HG03439 (cell line): ENCODE data around the gene RTTN.
"Not testable (repeated sequence)": the region's sequence is repeated elsewhere in the genome, so short reads cannot be mapped to it uniquely, and the experiment has no call there.

Experiments
- ATAC-seq: cut with Tn5 transposase; IDR thresholded peaks from one replicate; pipeline ENCODE4 v1.9.1; 2021; ENCODE audit warnings: mild to moderate bottlenecking, moderate library complexity; ENCODE audit not compliant: unreplicated experiment

Gene RTTN

DNA sequence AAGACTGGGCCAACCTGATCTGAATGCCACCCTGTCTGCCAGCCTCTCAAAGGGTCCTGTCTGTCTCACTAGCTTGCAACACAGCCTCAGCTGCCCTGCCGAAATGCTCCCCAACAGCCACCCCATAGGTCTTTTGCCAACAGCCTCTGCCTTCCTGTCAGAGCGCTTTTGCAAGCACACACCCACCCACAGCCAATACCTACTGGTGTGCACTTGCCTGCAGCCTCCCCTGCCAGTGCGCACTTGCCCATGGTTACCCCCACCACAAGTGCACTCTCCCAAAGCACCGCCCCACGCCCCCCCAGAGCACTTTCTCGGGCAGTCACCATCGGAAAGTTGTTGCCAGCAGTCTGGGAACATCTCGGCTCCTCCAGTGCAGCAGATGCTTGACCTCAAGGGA, 48.6 kb downstream of the RTTN start:
- no peak for ATAC-seq

DNA sequence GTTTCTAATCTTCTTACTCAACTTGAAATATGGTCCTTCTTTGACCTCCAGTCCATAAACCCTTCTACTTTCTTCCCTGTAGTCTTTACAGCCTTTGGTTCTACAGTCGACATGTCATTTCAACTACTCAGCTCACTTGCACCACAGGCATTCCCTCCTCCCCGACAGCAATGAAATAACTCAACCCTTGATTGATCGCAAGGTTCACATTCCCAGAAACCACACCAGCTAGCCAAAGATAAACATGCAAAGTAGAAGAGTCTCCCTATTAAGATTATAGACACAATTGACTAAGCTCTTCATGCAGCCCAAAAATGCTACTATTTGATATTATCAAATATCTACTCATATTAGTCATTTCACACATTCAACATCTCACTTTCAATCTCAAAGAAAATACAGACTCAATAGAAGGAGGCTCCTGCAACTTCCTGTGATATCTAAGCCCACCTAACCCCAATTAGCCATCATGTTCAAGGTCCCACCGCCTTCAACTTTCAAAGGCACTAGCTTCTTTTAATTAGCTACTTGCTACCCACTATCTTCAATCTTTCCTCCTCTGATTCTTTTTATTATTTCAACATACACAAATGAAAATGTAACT, 50.8 kb downstream of the RTTN start:
- ATAC-seq, result no peak

DNA sequence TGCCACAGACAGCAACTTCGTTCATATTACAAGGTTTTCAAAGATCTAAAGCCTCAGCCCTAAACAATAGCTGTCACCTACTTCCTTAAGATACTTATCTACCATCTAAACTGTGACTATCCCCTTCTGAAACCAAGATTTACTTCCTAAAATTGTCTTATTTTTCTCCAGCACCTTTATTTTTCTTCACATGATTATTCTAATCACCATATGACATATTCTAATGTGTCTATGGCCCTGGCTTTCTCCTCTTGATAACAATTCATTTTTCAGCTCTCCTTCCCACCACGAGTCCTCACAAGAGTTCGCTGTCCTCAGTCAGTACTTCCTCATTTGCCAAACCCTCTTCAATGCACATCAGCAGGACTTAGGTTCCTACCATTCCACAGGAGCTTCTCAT, 53.9 kb downstream of the RTTN start:
- ATAC-seq, result no peak

DNA sequence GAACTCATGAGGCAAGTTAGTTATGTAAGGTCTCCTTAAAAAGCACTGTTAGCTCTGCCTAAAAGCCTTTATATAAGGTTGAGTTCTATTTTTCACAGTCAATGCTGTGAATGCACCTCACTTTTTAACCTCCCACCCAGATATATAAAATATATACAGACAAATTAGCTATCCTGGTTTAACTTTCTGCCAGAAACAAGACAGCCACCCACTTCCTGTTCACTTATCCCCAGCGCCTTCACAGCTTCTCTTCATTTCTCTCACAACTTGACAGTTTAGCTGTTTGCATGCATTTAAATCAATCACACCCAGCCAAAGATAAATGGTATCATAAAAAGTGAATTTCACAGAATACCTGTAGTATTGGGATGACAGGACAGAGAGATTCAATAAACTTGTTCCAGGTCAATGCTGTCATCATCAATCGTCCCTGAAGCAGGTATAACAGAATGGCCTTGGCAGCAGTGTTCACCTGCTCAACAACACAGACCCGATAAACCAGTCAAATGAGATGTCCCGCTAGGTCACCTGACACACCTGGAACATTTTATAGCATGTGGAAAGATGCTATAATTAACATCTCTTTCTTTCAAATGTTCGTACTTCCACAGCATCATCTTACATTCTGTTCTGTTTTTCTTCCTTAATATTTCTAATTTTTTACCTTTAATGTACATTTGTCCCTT, 55.7 kb downstream of the RTTN start:
- ATAC-seq, result no peak

DNA sequence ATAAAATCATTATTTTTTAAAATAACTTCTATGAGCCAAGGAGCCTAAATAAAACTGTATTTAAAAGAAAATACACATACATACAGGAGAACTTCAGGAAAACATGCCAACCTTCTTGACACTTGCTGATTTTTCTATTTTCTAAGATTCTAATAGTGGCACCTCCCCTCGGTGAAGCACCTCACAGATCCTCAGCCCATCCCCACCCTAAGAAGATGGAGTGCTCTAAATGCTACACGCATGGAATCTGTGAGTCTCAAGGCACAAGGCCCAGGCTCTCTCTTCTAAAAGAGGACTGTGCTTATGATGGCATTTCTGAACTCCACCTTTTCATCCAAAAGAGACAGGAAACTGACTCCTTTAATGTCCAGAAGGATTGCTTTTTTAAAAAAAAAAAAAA, 56.3 kb downstream of the RTTN start:
- no peak for ATAC-seq

DNA sequence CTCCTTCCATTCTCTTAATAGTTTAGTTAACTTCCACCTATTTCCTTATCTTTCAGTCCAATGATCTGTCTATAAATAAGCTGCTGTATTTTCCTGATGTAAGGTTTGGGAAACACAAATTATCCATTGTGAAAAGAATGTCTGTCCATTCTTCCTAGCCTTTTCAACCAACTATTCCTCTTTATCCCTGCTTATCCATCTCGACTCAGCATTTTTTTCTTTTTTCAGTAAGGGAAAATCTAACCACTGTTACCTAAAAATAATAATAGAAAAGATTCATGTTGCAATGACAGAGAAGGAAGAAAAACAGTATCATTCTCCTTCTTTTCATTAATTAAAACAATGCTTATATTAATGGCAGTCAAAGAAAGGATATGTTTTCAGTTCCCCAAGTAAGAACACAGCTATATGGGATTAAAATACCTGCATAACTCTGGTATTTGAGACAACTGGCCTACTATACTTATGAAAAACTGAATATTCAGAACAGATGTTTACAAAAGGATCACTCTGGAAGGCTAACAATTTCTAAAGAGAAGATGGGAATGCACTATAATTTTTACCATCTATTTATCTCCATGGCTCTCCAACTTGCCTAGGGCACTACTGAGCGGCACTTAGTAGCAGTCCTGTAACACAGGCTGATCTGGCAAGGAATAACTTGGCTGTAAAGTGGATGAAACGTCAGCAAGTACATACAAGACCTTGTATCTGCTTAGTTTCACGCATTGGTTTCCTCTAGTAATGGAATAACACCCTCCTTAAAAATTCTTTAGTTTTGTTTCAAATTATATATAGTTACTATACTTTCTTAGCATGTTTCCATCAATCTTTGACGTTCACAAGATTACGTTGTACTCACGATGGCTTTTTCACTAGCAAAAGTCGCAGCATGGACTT, 57.2 kb downstream of the RTTN start:
- ATAC-seq, result no peak

DNA sequence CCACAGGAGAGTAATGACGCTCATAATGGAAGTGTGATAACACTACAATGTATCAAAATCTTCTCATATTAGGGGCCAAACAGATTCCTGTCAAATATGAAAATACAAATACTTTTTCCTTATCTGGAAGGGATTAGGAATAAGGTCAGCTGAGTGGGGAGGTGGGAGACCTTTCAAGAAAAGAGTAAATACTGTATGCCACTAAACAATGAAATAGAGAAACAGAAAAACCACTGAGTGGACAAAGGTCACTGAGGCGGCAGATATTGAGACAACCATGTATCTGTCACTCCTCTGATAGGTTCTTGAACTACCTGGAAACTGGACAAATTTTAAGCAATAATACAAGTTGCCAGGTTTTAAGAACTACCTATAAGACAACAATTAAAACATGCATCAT, 59.3 kb downstream of the RTTN start:
- no peak for ATAC-seq

DNA sequence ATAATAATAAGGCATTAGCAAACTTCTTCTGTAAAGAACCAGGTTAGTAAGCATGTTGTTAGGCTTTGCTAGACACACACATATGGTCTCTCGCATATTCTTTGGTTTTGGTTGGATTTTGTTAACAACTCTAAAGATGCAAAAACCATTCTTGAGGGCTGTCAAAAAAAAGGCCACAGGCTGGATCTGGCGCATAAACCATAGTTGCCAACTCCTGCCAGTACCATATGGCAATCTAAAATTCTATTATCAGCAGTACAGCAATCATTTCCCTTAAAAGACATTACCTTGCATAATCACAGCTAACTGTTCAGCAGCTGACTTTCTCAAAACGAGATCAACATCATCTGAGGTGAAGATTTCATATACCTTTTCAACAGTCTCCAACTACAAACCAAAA, 63.5 kb downstream of the RTTN start:
- no peak for ATAC-seq

DNA sequence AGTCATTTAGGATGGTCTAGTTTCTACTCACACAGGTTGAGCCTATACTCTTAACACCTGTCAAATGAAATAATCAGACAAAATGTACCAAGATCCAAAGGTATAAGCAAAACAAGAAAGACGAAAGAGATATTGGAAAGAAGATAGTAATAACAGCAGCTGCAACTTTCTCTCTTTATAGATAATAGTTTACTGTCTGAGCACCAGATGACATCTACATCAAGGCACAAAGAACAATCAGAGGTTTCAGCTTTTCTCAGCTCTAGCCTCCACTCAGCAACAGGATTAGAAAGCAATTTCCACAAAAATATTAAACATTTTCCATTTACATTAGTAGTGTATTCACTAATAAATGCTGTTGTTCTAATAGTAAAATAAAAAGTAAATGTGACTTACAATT, 66.3 kb downstream of the RTTN start:
- ATAC-seq, result no peak

DNA sequence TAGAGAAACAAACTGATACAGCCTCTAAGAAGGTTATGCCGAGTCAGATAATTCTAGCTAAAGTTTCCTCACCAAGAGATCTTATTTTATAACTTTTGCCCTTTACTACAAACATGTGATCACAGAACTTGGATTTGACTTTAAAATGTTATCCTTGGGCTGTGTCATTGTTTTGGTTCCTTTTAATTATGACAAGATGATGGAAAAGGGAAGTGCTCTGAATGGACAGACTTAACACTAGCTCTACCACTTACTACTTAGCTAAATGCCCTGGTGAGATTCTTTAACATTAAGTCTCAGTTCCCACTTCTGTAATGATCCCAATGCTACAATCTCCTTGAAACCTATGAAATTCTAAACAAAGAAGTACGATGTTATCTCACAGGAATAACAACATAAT, 69.9 kb downstream of the RTTN start:
- no peak for ATAC-seq

DNA sequence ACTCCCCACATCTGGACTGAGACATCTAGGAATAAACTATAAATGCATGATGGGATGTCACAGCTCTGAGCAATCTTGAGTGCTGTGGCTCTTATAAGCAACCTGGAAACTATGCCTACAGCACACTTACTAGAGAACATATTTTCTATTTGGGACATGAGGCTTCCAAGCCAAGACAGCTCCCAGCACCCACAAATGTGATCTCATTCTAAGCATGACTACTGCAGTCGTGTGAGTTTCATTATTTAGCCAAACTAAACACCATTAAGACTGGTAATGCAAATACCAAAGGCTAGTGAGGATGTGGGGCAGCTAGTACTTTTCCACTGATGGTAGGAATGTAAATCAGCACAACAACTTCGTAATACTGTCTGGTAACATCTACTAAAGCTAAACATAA, 72.5 kb downstream of the RTTN start:
- ATAC-seq, result no peak

DNA sequence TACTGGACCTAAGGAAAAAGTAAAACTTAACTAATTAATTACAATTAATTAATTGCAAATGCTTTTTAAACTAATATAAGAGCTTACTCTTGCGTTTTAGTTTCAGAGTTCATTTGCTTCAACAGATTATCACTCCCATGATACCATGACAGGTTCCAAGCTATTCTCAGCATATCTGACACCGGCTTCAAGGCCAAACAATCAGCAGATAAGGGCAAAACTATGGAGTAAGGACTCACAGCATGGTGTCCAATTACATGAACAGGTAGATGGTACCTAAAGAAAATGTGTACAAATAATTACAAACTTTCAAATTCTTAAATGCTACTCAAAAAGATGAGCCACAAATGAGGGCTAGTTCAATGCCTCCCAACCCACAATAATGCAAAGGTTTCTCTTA, 77.2 kb downstream of the RTTN start:
- ATAC-seq, result no peak

DNA sequence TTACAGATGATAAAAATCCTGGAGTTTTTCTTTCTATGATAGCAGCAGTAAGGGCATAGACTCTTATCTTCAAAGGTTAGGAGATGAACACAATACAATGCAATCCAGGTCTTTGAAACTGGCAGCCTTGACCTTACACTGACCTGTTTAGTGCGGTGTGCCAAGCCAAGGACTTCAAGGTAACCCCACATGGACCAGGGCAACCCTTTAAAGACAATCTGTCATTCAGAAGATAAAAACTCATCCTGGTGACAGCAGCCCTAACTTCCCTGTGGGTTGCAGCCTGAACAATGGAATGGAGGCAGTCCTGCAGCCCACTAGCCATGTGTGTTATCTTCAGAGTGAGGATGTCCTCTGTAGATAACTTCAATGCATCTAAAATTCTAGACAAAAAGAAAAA, 78.1 kb downstream of the RTTN start:
- ATAC-seq, result no peak

DNA sequence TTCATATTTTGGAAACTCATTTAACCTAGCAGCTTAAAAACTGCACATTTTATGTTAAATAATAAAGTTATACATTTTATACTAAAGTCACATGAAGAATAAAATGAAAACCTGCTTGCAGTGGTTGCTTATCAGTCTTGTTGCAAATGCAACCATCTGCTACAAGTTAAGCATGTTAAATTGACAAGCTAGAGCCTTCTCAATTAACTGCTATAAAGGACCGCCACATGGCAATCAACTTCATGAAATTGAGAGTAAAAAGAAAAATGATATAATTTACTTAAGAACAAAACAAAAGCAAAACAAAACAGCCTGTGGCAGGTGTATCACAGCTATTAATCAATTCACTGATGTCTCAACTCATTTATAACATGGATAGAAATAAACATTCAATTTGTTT, 78.7 kb downstream of the RTTN start:
- no peak for ATAC-seq

DNA sequence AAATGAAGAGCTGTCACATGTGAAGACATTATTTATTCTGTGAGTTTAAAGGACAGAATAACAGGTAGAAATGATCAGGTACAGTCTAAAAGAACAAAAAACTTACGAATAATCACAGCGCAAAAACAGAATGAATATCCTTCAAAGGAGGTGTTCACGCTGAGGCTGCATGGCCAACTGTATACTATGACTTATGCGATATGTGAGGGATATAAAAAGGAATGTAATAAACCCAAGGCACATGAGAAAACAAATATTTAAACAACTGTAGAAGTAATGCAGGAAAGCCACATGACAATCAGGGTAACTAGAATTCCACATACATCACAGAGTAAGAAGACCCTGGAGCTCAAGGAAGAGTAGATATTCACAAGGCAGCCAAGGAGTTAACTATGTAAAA, 81.3 kb downstream of the RTTN start:
- ATAC-seq, result no peak

DNA sequence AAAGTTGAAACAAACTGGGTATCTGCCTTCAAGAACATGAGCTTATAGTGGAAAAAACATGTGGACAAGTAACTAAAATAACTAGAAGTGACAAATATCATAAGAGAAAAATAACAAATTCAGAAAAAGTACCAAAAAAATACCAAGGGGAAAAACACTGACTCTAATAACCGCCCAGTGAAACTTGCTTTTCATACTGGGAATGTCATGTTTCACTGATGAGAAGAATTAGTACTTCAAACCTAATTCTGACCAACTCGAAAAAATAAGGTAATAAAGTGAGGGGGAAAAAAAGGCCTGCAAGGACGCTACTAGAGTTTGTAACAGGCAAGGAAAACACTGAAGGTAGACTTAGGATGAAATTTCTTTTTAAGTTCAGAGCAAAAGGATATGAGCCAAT, 83.6 kb downstream of the RTTN start:
- ATAC-seq, result no peak

DNA sequence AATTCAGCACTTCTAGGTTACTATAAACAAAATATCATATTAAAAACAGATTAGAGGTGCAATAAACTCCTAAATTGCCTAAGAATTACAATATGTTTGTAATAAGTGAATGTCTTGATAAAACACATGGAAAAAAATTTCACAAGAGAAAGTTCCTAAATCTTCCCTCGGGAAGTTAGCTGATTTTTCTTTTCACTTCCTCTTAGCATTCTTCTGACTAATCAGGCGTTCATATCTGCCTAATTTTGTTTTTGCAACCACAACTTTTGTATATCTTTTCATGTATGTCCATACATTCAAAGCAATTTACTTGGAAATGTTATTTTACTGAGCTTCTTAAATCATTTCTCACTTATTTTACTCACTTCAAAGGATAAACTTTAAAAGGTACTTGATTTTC, 88.5 kb downstream of the RTTN start:
- no peak for ATAC-seq

DNA sequence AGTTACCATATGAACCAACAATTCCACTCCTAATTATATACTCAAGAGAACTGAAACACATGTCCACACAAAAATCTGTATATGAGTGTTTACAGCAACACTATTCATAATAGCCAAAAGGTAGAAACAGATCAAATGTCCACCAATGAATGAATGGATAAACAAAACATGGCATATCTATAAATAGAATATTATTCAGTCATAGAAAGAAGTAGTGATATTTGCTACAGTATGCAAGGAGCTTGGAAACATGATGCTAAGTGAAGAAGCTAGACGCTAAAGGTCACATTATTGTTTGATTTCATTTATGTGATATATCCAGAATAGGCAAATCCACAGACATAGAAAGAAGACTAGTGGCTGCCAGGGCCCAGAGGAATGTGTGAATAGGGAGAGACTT, 92.0 kb downstream of the RTTN start:
- ATAC-seq, result no peak

DNA sequence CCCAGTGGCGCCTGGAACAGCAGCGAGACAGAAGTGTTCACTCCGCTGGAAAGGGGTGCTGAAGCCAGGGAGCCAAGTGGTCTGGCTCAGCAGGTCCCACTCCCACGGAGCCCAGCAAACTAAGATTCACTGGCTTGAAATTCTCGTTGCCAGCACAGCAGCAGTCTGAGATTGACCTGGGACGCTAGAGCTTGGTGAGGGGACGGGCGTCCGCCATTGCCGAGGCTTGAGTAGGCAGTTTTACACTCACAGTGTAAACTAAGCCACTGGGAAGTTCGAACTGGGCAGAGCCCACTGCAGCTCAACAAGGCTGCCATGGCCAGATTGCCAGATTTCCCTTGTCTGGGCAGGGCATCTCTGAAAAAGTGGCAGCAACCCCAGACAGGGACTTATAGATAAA, 94.8 kb downstream of the RTTN start:
- no peak for ATAC-seq

DNA sequence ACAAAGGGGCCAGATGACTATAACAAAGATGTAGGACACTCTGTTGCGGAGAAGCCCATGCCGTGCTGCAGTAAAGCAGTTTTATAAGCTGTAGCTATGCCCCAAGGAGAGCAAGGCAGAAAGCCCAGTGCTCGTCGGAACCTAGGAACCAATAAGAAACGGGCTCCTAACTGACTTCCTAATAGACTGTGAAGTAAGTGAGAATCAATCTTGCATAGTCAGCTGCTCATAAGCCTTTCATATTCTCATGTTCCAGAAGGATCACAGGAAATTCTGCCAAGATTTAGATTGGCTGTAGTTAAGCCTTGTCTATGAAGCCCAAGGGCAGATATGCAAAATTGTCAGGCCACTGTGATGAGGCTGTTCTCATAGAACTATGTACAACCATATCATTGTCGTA, 98.4 kb downstream of the RTTN start:
- no peak for ATAC-seq

DNA sequence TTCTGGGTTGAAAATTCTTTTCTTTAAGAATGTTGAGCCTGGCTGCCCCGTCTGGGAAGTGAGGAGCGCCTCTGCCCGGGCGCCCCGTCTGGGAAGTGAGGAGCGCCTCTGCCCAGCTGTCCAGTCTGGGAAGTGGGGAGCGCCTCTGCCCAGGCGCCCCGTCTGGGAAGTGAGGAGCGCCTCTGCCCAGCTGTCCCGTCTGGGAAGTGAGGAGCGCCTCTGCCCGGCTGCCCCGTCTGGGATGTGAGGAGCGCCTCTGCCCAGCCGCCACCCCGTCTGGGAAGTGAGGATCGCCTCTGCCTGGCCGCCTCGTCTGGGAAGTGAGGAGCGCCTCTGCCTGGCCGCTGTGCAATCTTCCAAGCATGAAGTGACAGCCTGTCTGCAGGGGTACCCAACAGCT, 102.6 kb downstream of the RTTN start:
- not testable (repeated sequence) for ATAC-seq

DNA sequence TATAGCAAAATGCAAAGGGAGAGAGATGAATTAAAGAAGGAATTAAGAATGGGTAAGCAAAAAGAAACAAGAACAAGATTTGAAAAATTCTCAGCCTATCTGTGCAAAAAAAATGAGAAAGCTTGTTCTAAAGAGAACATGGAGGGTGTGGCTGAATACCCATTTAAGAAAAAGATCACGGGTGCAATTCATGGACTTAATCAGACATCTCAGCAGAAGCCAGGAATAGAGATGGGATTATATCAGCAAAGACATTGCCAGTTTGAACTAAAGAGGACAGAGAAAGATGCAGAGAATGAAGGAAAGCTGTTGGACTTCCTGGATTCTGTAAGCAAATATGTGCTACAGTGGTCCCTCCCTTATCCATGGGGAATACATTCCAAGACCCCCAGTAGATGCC, 115.6 kb downstream of the RTTN start:
- no peak for ATAC-seq
